ENCODE measurements around the gene DIPK1C. TPM values are rescaled to one million over a fixed set of nuclear protein-coding genes. Genes with fewer than 3 reads are reported as not detected.

DIPK1C gene
- total and polyA plus RNA-seq, 9 of the 15 experiments (the other 6 are each of a cell fraction or from before 2014, with no cell fraction given), result 0.04 to 0.32 (median 0.15) TPM; not detected in 2

GRCh38 chr18:74480149-74480651 lies 23.1 kb upstream of the DIPK1C start (continued):
- TF ChIP-seq, protein P1, sequence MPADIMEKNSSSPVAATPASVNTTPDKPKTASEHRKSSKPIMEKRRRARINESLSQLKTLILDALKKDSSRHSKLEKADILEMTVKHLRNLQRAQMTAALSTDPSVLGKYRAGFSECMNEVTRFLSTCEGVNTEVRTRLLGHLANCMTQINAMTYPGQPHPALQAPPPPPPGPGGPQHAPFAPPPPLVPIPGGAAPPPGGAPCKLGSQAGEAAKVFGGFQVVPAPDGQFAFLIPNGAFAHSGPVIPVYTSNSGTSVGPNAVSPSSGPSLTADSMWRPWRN (IDR thresholded peaks at IDR 0.05; ENCODE audit: low read depth), result 0 out of 2 replicates have a peak, but pooled peaks have one; percentile 47
- TF ChIP-seq ZNF316 (IDR thresholded peaks at IDR 0.05) (peak; percentile 34; the same call in 1 of the 2 replicates), LCOR (CRISPR knock-in tag; IDR thresholded peaks at IDR 0.05) (peak; percentile 86; the same call in 1 of the 2 replicates), CBX2 (IDR thresholded peaks at IDR 0.05; ENCODE audit: insufficient read depth, low read length, poor library complexity, severe bottlenecking) (no peak)

- peak overlapping the region in 1 of 2 experiments; percentile 38; a peak in 1 of 4 replicates for H3K9ac ChIP-seq (ENCODE audit: insufficient read depth in 1 of 2, low read depth in 2 of 2, low read length in 2 of 2)
- no peaks in the 10 kb centered on the region for H3K9me1 ChIP-seq (ENCODE audit: control insufficient read depth, insufficient read depth, low read length)
- FAIRE-seq, result no peak
- no peaks in the 10 kb centered on the region for H4K20me1 ChIP-seq (replicated peaks; ENCODE audit: control insufficient read depth, insufficient read depth, low read length)
- intact Hi-C loops (cut with micrococcal nuclease) (loop anchor here (5.0 kb wide), 1 partner anchor 127 kb away; no protein-coding TSS in a partner anchor), in situ Hi-C loops (cut with MboI) (no loop called here)
- DNase-seq (ENCODE audit: extremely low read depth in 1 of 4, low spot score in 3 of 4), result no peak
- H3K36me3 ChIP-seq (ENCODE audit: control insufficient read depth, insufficient read depth, low read length), result no peaks in the 10 kb centered on the region
- ChIA-PET CTCF (ENCODE audit: low intra/inter-chr PET ratio) (no interaction called here), POLR2A (no interaction called here)
- no peak overlapping the region for H3K4me3 ChIP-seq
- WGBS (ENCODE audit: insufficient coverage, low coverage, missing lambda C conversion rate), result 49% methylated on average over 11 of the region's 16 CpGs
- H3K27ac ChIP-seq (ENCODE audit: extremely low read depth, low read depth, low read length), result peak overlapping the region; percentile 74; the same call in 2 of the 3 replicates
- BruUV-seq (replicated peaks), result TSS peak; percentile 82
- peaks cover 8 to 17% of the 10 kb centered on the region in 2 experiments; a peak in 4 of 5 replicates for H3K4me1 ChIP-seq (replicated peaks in 1 of 2; ENCODE audit: control insufficient read depth in 2 of 2, insufficient read depth in 2 of 2, low read length in 2 of 2)
- ATAC-seq, result no peak; the same call in 1 of the 3 replicates
- H3K27me3 ChIP-seq (ENCODE audit: control insufficient read depth in 2 of 2, insufficient read depth in 2 of 2, low read length in 2 of 2), result no peaks in the 10 kb centered on the region
- H3K79me2 ChIP-seq (ENCODE audit: control insufficient read depth, insufficient read depth, low read length), result no peaks in the 10 kb centered on the region
- peak overlapping the region; percentile 41; the same call in 1 of the 2 replicates for H3K4me2 ChIP-seq (ENCODE audit: insufficient read depth, low read length)
- H3K9me3 ChIP-seq (replicated peaks; ENCODE audit: control insufficient read depth, insufficient read depth, low read depth, low read length), result no peaks in the 10 kb centered on the region
- peak overlapping the region; percentile 81 for H2AFZ ChIP-seq (ENCODE audit: low read depth, low read length)
- no peak for TF ChIP-seq DEAF1 (CRISPR knock-in tag; IDR thresholded peaks at IDR 0.05)
- peak; percentile 55; the same call in 1 of the 2 replicates for TF ChIP-seq TOE1 (IDR thresholded peaks at IDR 0.05; ENCODE audit: borderline replicate concordance)
- no peak for TF ChIP-seq TOE1 (CRISPR knock-in tag; IDR thresholded peaks at IDR 0.05; ENCODE audit: borderline replicate concordance, low read depth)
- TF ChIP-seq TCF7L2 (IDR thresholded peaks at IDR 0.05; ENCODE audit: low read depth, low read length), result no peak
- TF ChIP-seq CREB5 (CRISPR knock-in tag; IDR thresholded peaks at IDR 0.05), result no peak
- TF ChIP-seq CHD2 (IDR thresholded peaks at IDR 0.05; ENCODE audit: low read depth, low read length), result 0 out of 2 replicates have a peak, but pooled peaks have one; percentile 76
- TF ChIP-seq ZNF766 (CRISPR knock-in tag; conservative IDR thresholded peaks at IDR 0.05), result peak; percentile 61; the same call in 1 of the 2 replicates
Observed at GRCh38 chr18:74479486-74480148, 22.5 kb upstream of the DIPK1C start.
